MCF 10A (cell line): ENCODE measurements around the gene LSM7. TPM values are rescaled to one million over a fixed set of nuclear protein-coding genes. Genes with fewer than 3 reads are reported as not detected.

Experiments used
- BruUV-seq: library from RNA; stranded (reverse); fragments of 400-500 nt; replicated peaks from 2 replicates; lab custom pipeline; 2021; lab: Mats Ljungman, UMichigan
- CTCF ChIA-PET: fragments of 300-600 bp; sonication (Branson Sonifier 250); formaldehyde crosslinking; extraction: SDS; loops from one replicate; lab custom pipeline; 2021; ENCODE audit warnings: antibody characterized with exemption, inconsistent platforms; lab: Yijun Ruan, JAX
- POLR2A ChIA-PET: fragments of 300-600, 350-650 bp; sonication (Branson Sonifier 250); formaldehyde crosslinking; extraction: SDS; loops from one replicate; lab custom pipeline; 2020; ENCODE audit warnings: antibody characterized with exemption, inconsistent platforms; lab: Yijun Ruan, JAX
- DNase-seq: peaks from one replicate; pipeline ENCODE4 v3.0.0-alpha.2; 2018; ENCODE audit not compliant: unreplicated experiment
- H3K27ac Mint-ChIP-seq: one replicate; pipeline ENCODE4 v1.8.0; 2022; ENCODE audit warnings: mild to moderate bottlenecking, low read depth, mixed read lengths; ENCODE audit not compliant: unreplicated experiment
- H3K27me3 Mint-ChIP-seq: one replicate; pipeline ENCODE4 v1.8.0; 2022; ENCODE audit warnings: mixed read lengths; ENCODE audit not compliant: insufficient read depth, unreplicated experiment
- H3K36me3 Mint-ChIP-seq: one replicate; pipeline ENCODE4 v1.8.0; 2022; ENCODE audit warnings: mild to moderate bottlenecking, moderate library complexity, mixed read lengths; ENCODE audit not compliant: insufficient read depth, unreplicated experiment
- H3K4me1 Mint-ChIP-seq: one replicate; pipeline ENCODE4 v1.8.0; 2022; ENCODE audit warnings: mixed read lengths; ENCODE audit not compliant: insufficient read depth, unreplicated experiment
- H3K4me3 Mint-ChIP-seq: one replicate; pipeline ENCODE4 v1.8.0; 2022; ENCODE audit warnings: mild to moderate bottlenecking, moderate library complexity, mixed read lengths; ENCODE audit not compliant: unreplicated experiment
- H3K9me3 Mint-ChIP-seq: one replicate; pipeline ENCODE4 v1.8.0; 2022; ENCODE audit warnings: mixed read lengths; ENCODE audit not compliant: unreplicated experiment
- CTCF ChIP-seq: fragments of 200-600 bp; IDR thresholded peaks from one replicate; pipeline ENCODE4 v1.8.0; 2022; ENCODE audit warnings: antibody characterized with exemption, mild to moderate bottlenecking; ENCODE audit not compliant: unreplicated experiment
- intact Hi-C: fragments of 100-400 bp; cut with micrococcal nuclease; formaldehyde crosslinking; loops from 2 replicates; pipeline ENCODE4 v1.14.1; 2022
- total RNA-seq: library from RNA; stranded (reverse); gene quantifications from 2 replicates; pipeline ENCODE4 v1.2.3, GENCODE V29; 2022

LSM7 gene
- total RNA-seq, 1 experiment from 2014 or later = 135 TPM

GRCh38 chr19:2357279-2358206, 29.2 kb upstream of the LSM7 start:
- TF ChIP-seq CTCF = no peak
- Mint-ChIP-seq H3K4me1 (no peaks in the 10 kb centered on the region), H3K27ac (no peak overlapping the region), H3K27me3 (peaks cover 11% of the 10 kb centered on the region), H3K4me3 (no peak overlapping the region), H3K9me3 (no peaks in the 10 kb centered on the region), H3K36me3 (no peaks in the 10 kb centered on the region)
- POLR2A ChIA-PET = interaction anchor here (0.7 kb wide), 1 partner anchor 10 kb away, joined by 3 read pairs; no protein-coding TSS in a partner anchor
- intact Hi-C loops = no loop called here
- no peak for DNase-seq
- CTCF ChIA-PET = interaction anchor here (0.7 kb wide), 1 partner anchor 205 kb away, joined by 4 read pairs; no protein-coding TSS in a partner anchor
- no TSS peak for BruUV-seq

GRCh38 chr19:2356036-2356646, 27.8 kb upstream of the LSM7 start:
- intact Hi-C loops = no loop called here
- H3K27ac Mint-ChIP-seq = no peak overlapping the region
- ChIA-PET CTCF (interaction anchor here (0.6 kb wide), 1 partner anchor 34 kb away, joined by 3 read pairs; no protein-coding TSS in a partner anchor), POLR2A (interaction anchor here (0.7 kb wide), 1 partner anchor 23 kb away, joined by 4 read pairs; no protein-coding TSS in a partner anchor)
- H3K9me3 Mint-ChIP-seq = no peaks in the 10 kb centered on the region
- DNase-seq = no peak
- no peaks in the 10 kb centered on the region for H3K4me1 Mint-ChIP-seq
- H3K27me3 Mint-ChIP-seq = peaks cover 11% of the 10 kb centered on the region
- no peaks in the 10 kb centered on the region for H3K36me3 Mint-ChIP-seq
- BruUV-seq = no TSS peak
- no peak for TF ChIP-seq CTCF
- H3K4me3 Mint-ChIP-seq = no peak overlapping the region

- ChIA-PET CTCF (interaction anchor here (0.6 kb wide), 1 partner anchor 33 kb away, joined by 3 read pairs; no protein-coding TSS in a partner anchor), POLR2A (interaction anchor here (0.6 kb wide), 1 partner anchor 135 kb away, joined by 3 read pairs; no protein-coding TSS in a partner anchor)
- no peaks in the 10 kb centered on the region for H3K9me3 Mint-ChIP-seq
- no peak for DNase-seq
- peaks cover 5% of the 10 kb centered on the region for H3K27me3 Mint-ChIP-seq
- no peak overlapping the region for H3K4me3 Mint-ChIP-seq
- BruUV-seq = no TSS peak
- no peaks in the 10 kb centered on the region for H3K36me3 Mint-ChIP-seq
- TF ChIP-seq CTCF = no peak
- H3K4me1 Mint-ChIP-seq = no peaks in the 10 kb centered on the region
- intact Hi-C loops = no loop called here
- no peak overlapping the region for H3K27ac Mint-ChIP-seq
Measured at GRCh38 chr19:2355168-2356035, 27.0 kb upstream of the LSM7 start.
